Neural cell (in vitro differentiated cells): ENCODE data around the gene GCK. TPM values are rescaled to one million over a fixed set of nuclear protein-coding genes. Genes with fewer than 3 reads are reported as not detected.
"Not testable (repeated sequence)": the region's sequence is repeated elsewhere in the genome, so short reads cannot be mapped to it uniquely, and the experiment has no call there.

Experiments
- H2AFZ ChIP-seq: fragments of 200-600, 300-800 bp; sonication (generic), shearing (Covaris generic); 2 replicates; pipeline ENCODE4 v1.6.0; 2014; ENCODE audit warnings: low read depth, mild to moderate bottlenecking, antibody characterized with exemption, low read length, moderate library complexity
- H3F3A ChIP-seq: fragments of 200-600 bp; shearing (Covaris generic); 2 replicates; pipeline ENCODE4 v1.6.1; 2016; ENCODE audit warnings: mild to moderate bottlenecking, moderate library complexity, mixed read lengths, antibody characterized with exemption, low read length; ENCODE audit not compliant: insufficient read depth, poor library complexity, severe bottlenecking
- H3K27ac ChIP-seq: fragments of 200-600, 300-800 bp; sonication (generic), shearing (Covaris generic); 2 replicates; pipeline ENCODE4 v1.5.1; 2014; ENCODE audit warnings: mild to moderate bottlenecking, low read length, moderate library complexity
- H3K27me3 ChIP-seq: fragments of 300-800, 200-600 bp; sonication (generic), shearing (Covaris generic); 2 replicates; pipeline ENCODE4 v1.6.0; 2014; ENCODE audit warnings: mild to moderate bottlenecking, low read depth, low read length, moderate library complexity; ENCODE audit not compliant: insufficient read depth
- H3K36me3 ChIP-seq: fragments of 300-800, 200-600 bp; sonication (generic), shearing (Covaris generic); 2 replicates; pipeline ENCODE4 v1.5.1; 2014; ENCODE audit warnings: mild to moderate bottlenecking, antibody characterized with exemption, low read length, moderate library complexity; ENCODE audit not compliant: insufficient read depth
- H3K4me2 ChIP-seq: fragments of 300-800, 200-600 bp; sonication (generic), shearing (Covaris generic); 2 replicates; pipeline ENCODE4 v1.6.0; 2014; ENCODE audit warnings: mild to moderate bottlenecking, low read length
- H3K4me3 ChIP-seq: fragments of 300-800, 200-600 bp; sonication (generic), shearing (Covaris generic); 2 replicates; pipeline ENCODE4 v1.5.1; 2014; ENCODE audit warnings: mild to moderate bottlenecking, low read length, moderate library complexity
- H3K79me2 ChIP-seq: fragments of 200-600 bp; shearing (Covaris generic); replicated peaks from 2 replicates; pipeline ENCODE4 v1.6.0; 2014; ENCODE audit warnings: mild to moderate bottlenecking, low read length, moderate library complexity; ENCODE audit not compliant: insufficient read depth
- H3K9ac ChIP-seq: fragments of 300-800, 200-600 bp; sonication (generic), shearing (Covaris generic); 2 replicates; pipeline ENCODE4 v1.6.1; 2016; ENCODE audit warnings: mild to moderate bottlenecking, low read length, mixed read lengths
- H3K9me2 ChIP-seq: fragments of 200-600 bp; shearing (Covaris generic); 2 replicates; pipeline ENCODE4 v1.6.1; 2016; ENCODE audit warnings: mild to moderate bottlenecking, low read length, mixed read lengths; ENCODE audit not compliant: insufficient read depth
- H3K9me3 ChIP-seq: fragments of 200-600, 300-800 bp; sonication (generic), shearing (Covaris generic); 2 replicates; pipeline ENCODE4 v1.6.1; 2016; ENCODE audit warnings: mild to moderate bottlenecking, mixed run types, low read length, moderate library complexity, mixed read lengths
- H4K20me1 ChIP-seq: fragments of 200-600 bp; shearing (Covaris generic); 2 replicates; pipeline ENCODE4 v1.6.1; 2016; ENCODE audit warnings: mild to moderate bottlenecking, mixed run types; ENCODE audit not compliant: insufficient read depth
- EP300 ChIP-seq: fragments of 450-650 bp; conservative IDR thresholded peaks from 2 replicates; pipeline ENCODE4 v1.6.1; 2014; ENCODE audit warnings: antibody characterized with exemption, mild to moderate bottlenecking, moderate library complexity; ENCODE audit not compliant: poor library complexity, severe bottlenecking
- EZH2 ChIP-seq: fragments of 200-600, 300-800 bp; shearing (Covaris generic), sonication (generic); IDR thresholded peaks from 2 replicates; pipeline ENCODE4 v1.6.1; 2014; ENCODE audit warnings: antibody characterized with exemption, low read length, borderline replicate concordance, mild to moderate bottlenecking; ENCODE audit not compliant: insufficient read depth, poor library complexity, severe bottlenecking
- MXI1 ChIP-seq: fragments of 450-650 bp; conservative IDR thresholded peaks from 2 replicates; pipeline ENCODE4 v1.6.1; 2014; ENCODE audit warnings: antibody characterized with exemption, mild to moderate bottlenecking; ENCODE audit not compliant: poor library complexity, severe bottlenecking
- POLR2AphosphoS5 ChIP-seq: IDR thresholded peaks from 2 replicates; pipeline ENCODE4 v1.6.1; 2012
- RAD21 ChIP-seq: fragments of 450-650 bp; conservative IDR thresholded peaks from 2 replicates; pipeline ENCODE4 v1.6.1; 2014; ENCODE audit warnings: antibody characterized with exemption, mild to moderate bottlenecking, moderate library complexity
- REST ChIP-seq: IDR thresholded peaks from 2 replicates; pipeline ENCODE4 v1.6.1; 2012; ENCODE audit warnings: borderline replicate concordance
- SMC3 ChIP-seq: fragments of 450-650 bp; conservative IDR thresholded peaks from 2 replicates; pipeline ENCODE4 v1.6.1; 2014; ENCODE audit warnings: antibody characterized with exemption, mild to moderate bottlenecking, moderate library complexity; ENCODE audit not compliant: poor library complexity
- TAF1 ChIP-seq: IDR thresholded peaks from 2 replicates; pipeline ENCODE4 v1.6.1; 2012; ENCODE audit warnings: low read depth
- polyA plus RNA-seq: library from polyadenylated mRNA; depleted of rRNA; stranded (reverse); fragments of >200 nt; gene quantifications from 2 replicates; pipeline ENCODE4 v1.2.3, GENCODE V29; 2014
- TF ChIP-seq, protein P1 (sequence below): fragments of 450-650 bp; IDR thresholded peaks from 2 replicates; pipeline ENCODE4 v1.5.1; 2014; ENCODE audit warnings: antibody characterized with exemption, mild to moderate bottlenecking, moderate library complexity; ENCODE audit not compliant: poor library complexity, severe bottlenecking

The GCK gene
- polyA plus RNA-seq, 1 donor from 2014 or later, result 7.4 TPM

GRCh38 chr7:44200699-44201461 lies 11.6 kb upstream of the GCK start, which contains the start of gene YKT6:
Gene YKT6, plus strand, starts transcription at chr7:44200978. Its CDS starts 158 bp downstream, at chr7:44201136.
- peak within 1 kb of the TSS; percentile 79 for H3K4me2 ChIP-seq
- peaks cover 30% of the 10 kb centered on the region for H3K79me2 ChIP-seq
- peak within 1 kb of the TSS; percentile 79 for H3K9ac ChIP-seq
- H3K9me3 ChIP-seq, result no peaks in the 10 kb centered on the region
- H2AFZ ChIP-seq, result peak within 1 kb of the TSS; percentile 59
- no peaks in the 10 kb centered on the region for H3K9me2 ChIP-seq
- TF ChIP-seq, protein P1, sequence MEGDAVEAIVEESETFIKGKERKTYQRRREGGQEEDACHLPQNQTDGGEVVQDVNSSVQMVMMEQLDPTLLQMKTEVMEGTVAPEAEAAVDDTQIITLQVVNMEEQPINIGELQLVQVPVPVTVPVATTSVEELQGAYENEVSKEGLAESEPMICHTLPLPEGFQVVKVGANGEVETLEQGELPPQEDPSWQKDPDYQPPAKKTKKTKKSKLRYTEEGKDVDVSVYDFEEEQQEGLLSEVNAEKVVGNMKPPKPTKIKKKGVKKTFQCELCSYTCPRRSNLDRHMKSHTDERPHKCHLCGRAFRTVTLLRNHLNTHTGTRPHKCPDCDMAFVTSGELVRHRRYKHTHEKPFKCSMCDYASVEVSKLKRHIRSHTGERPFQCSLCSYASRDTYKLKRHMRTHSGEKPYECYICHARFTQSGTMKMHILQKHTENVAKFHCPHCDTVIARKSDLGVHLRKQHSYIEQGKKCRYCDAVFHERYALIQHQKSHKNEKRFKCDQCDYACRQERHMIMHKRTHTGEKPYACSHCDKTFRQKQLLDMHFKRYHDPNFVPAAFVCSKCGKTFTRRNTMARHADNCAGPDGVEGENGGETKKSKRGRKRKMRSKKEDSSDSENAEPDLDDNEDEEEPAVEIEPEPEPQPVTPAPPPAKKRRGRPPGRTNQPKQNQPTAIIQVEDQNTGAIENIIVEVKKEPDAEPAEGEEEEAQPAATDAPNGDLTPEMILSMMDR, result peak; percentile 73
- peak; percentile 68 for TF ChIP-seq RAD21
- TF ChIP-seq POLR2AphosphoS5, result peak; percentile 89
- TF ChIP-seq TAF1, result peak; percentile 82
- peak; percentile 90 for TF ChIP-seq MXI1
- TF ChIP-seq SMC3, result peak; percentile 75
- TF ChIP-seq REST, result peak; percentile 26
- TF ChIP-seq EZH2, result no peak
- peak; percentile 48 for TF ChIP-seq EP300
- no peaks in the 10 kb centered on the region for H4K20me1 ChIP-seq
- no peaks in the 10 kb centered on the region for H3F3A ChIP-seq
- no peaks in the 10 kb centered on the region for H3K36me3 ChIP-seq
- H3K27ac ChIP-seq, result peak within 1 kb of the TSS; percentile 61
- no peaks in the 10 kb centered on the region for H3K27me3 ChIP-seq
- peak within 1 kb of the TSS; percentile 95 for H3K4me3 ChIP-seq

GRCh38 chr7:44200163-44200562 lies 10.9 kb upstream of the GCK start:
- not testable (repeated sequence) for H3K9ac ChIP-seq, H3K9me2 ChIP-seq, H2AFZ ChIP-seq, H3K27me3 ChIP-seq, H3K36me3 ChIP-seq, H3K27ac ChIP-seq, H4K20me1 ChIP-seq, H3K4me3 ChIP-seq, H3F3A ChIP-seq, H3K9me3 ChIP-seq, H3K4me2 ChIP-seq
- H3K79me2 ChIP-seq, result peaks cover 30% of the 10 kb centered on the region
